GM21360 (cell line): ENCODE measurements around the gene ANKRD42.
A peak's percentile ranks its signal among the peaks of the same experiment; 100 is the strongest.
"Not testable (repeated sequence)": the region's sequence is repeated elsewhere in the genome, so short reads cannot be mapped to it uniquely, and the experiment has no call there.

ENCODE experiments used
- ATAC-seq: cut with Tn5 transposase; IDR thresholded peaks from one replicate; pipeline ENCODE4 v1.9.1; 2021; ENCODE audit warnings: mild to moderate bottlenecking, moderate library complexity; ENCODE audit not compliant: unreplicated experiment

The ANKRD42 gene

GRCh38 chr11:83172551-83172950 is 21.0 kb upstream of the ANKRD42 start:
- no peak for ATAC-seq

- no peak for ATAC-seq
Observed at GRCh38 chr11:83174008-83174407, 19.5 kb upstream of the ANKRD42 start.

GRCh38 chr11:83175815-83176214 is 17.7 kb upstream of the ANKRD42 start:
- no peak for ATAC-seq

- no peak for ATAC-seq
Observed at GRCh38 chr11:83181815-83182214, 11.7 kb upstream of the ANKRD42 start.

- no peak for ATAC-seq
Observed at GRCh38 chr11:83185767-83186166, 7.7 kb upstream of the ANKRD42 start.

GRCh38 chr11:83187465-83187864 is 6.0 kb upstream of the ANKRD42 start:
- no peak for ATAC-seq

- ATAC-seq = no peak
Observed at GRCh38 chr11:83191491-83191890, 2.0 kb upstream of the ANKRD42 start.

GRCh38 chr11:83191986-83192385 is 1.5 kb upstream of the ANKRD42 start:
- no peak for ATAC-seq

GRCh38 chr11:83192606-83193245 is 786 bp upstream of the ANKRD42 start:
- no peak for ATAC-seq

- peak; percentile 46 for ATAC-seq
Observed at GRCh38 chr11:83194281-83195142, 1.0 kb downstream of the ANKRD42 start.

- no peak for ATAC-seq
Observed at GRCh38 chr11:83195143-83195466, 1.6 kb downstream of the ANKRD42 start.

- no peak for ATAC-seq
Observed at GRCh38 chr11:83195649-83196048, 2.1 kb downstream of the ANKRD42 start.

- ATAC-seq = no peak
Observed at GRCh38 chr11:83200035-83200434, 6.5 kb downstream of the ANKRD42 start.

- no peak for ATAC-seq
Observed at GRCh38 chr11:83205608-83206185, 12.2 kb downstream of the ANKRD42 start.

GRCh38 chr11:83206221-83206620 is 12.7 kb downstream of the ANKRD42 start:
- ATAC-seq = no peak

- not testable (repeated sequence) for ATAC-seq
Observed at GRCh38 chr11:83206771-83207382, 13.4 kb downstream of the ANKRD42 start.

- no peak for ATAC-seq
Observed at GRCh38 chr11:83219095-83219494, 25.6 kb downstream of the ANKRD42 start.

GRCh38 chr11:83220260-83220659 is 26.7 kb downstream of the ANKRD42 start:
- no peak for ATAC-seq

GRCh38 chr11:83221694-83222093 is 28.2 kb downstream of the ANKRD42 start:
- no peak for ATAC-seq

- ATAC-seq = no peak
Observed at GRCh38 chr11:83222499-83222898, 29.0 kb downstream of the ANKRD42 start.

GRCh38 chr11:83223457-83223856 is 29.9 kb downstream of the ANKRD42 start:
- no peak for ATAC-seq

GRCh38 chr11:83235825-83236224 is 42.3 kb downstream of the ANKRD42 start:
- no peak for ATAC-seq
